Activated T-helper 2 cell treated with anti-CD3 and anti-CD28 coated beads, Interferon-gamma antibody, Interleukin-2, Interleukin-4, amounts not matched to agents 10 μg/mL and 5 μg/mL and 100 μg/mL, durations not matched to agents 14 hours and 24 hours and 36 hours (primary cell): ENCODE data around the gene TMEM198. TPM values are rescaled to one million over a fixed set of nuclear protein-coding genes. Genes with fewer than 3 reads are reported as not detected.

ENCODE experiments used
- DNase-seq: peaks from one replicate; pipeline ENCODE4 v3.0.0; 2021; ENCODE audit warnings: low spot score
- H3K27ac Mint-ChIP-seq: one replicate; pipeline ENCODE4 v1.8.0; 2021; ENCODE audit warnings: mixed read lengths
- H3K27me3 Mint-ChIP-seq: one replicate; pipeline ENCODE4 v1.8.0; 2021; ENCODE audit warnings: low read depth, mixed read lengths
- H3K36me3 Mint-ChIP-seq: one replicate; pipeline ENCODE4 v1.8.0; 2021; ENCODE audit warnings: low read depth, mixed read lengths
- H3K4me1 Mint-ChIP-seq: one replicate; pipeline ENCODE4 v1.8.0; 2021; ENCODE audit warnings: low read depth, mixed read lengths
- H3K4me3 Mint-ChIP-seq: one replicate; pipeline ENCODE4 v1.8.0; 2021; ENCODE audit warnings: low read depth, mild to moderate bottlenecking, moderate library complexity, mixed read lengths
- H3K9me3 Mint-ChIP-seq: one replicate; pipeline ENCODE4 v1.8.0; 2021; ENCODE audit warnings: mixed read lengths
- intact Hi-C: fragments of 100-400 bp; cut with micrococcal nuclease; formaldehyde crosslinking; loops from one replicate; pipeline ENCODE4 v1.15.1; 2023
- total RNA-seq: library from RNA; stranded (reverse); gene quantifications from 2 replicates; pipeline ENCODE4 v1.2.3, GENCODE V29; 2022

The TMEM198 gene
- total RNA-seq, 1 donor from 2014 or later = 4.9 TPM

- Mint-ChIP-seq H3K4me1 (peaks cover 2% of the 10 kb centered on the region), H3K36me3 (no peaks in the 10 kb centered on the region), H3K4me3 (no peak overlapping the region), H3K27ac (no peak overlapping the region), H3K27me3 (peaks cover 69% of the 10 kb centered on the region), H3K9me3 (no peaks in the 10 kb centered on the region)
- intact Hi-C loops = no loop called here
- no peak for DNase-seq
Measured at GRCh38 chr2:219523031-219523671, 20.7 kb upstream of the TMEM198 start.

GRCh38 chr2:219524817-219525216, 19.0 kb upstream of the TMEM198 start:
- Mint-ChIP-seq H3K27ac (no peak overlapping the region), H3K27me3 (peaks cover 75% of the 10 kb centered on the region), H3K9me3 (no peaks in the 10 kb centered on the region), H3K4me1 (peaks cover 2% of the 10 kb centered on the region), H3K4me3 (no peak overlapping the region), H3K36me3 (no peaks in the 10 kb centered on the region)
- intact Hi-C loops = no loop called here
- no peak for DNase-seq

GRCh38 chr2:219525533-219526232, 18.1 kb upstream of the TMEM198 start:
- peaks cover 2% of the 10 kb centered on the region for H3K4me1 Mint-ChIP-seq
- no peaks in the 10 kb centered on the region for H3K36me3 Mint-ChIP-seq
- H3K27ac Mint-ChIP-seq = no peak overlapping the region
- peaks cover 77% of the 10 kb centered on the region for H3K27me3 Mint-ChIP-seq
- intact Hi-C loops = no loop called here
- DNase-seq = no peak
- H3K4me3 Mint-ChIP-seq = no peak overlapping the region
- H3K9me3 Mint-ChIP-seq = no peaks in the 10 kb centered on the region

GRCh38 chr2:219526320-219527075, 17.3 kb upstream of the TMEM198 start:
- Mint-ChIP-seq H3K4me1 (peaks cover 2% of the 10 kb centered on the region), H3K36me3 (no peaks in the 10 kb centered on the region), H3K27me3 (peaks cover 73% of the 10 kb centered on the region), H3K4me3 (no peak overlapping the region), H3K9me3 (no peaks in the 10 kb centered on the region), H3K27ac (no peak overlapping the region)
- no peak for DNase-seq
- intact Hi-C loops = no loop called here

- peaks cover 68% of the 10 kb centered on the region for H3K27me3 Mint-ChIP-seq
- H3K4me1 Mint-ChIP-seq = peaks cover 1% of the 10 kb centered on the region
- no peaks in the 10 kb centered on the region for H3K36me3 Mint-ChIP-seq
- H3K27ac Mint-ChIP-seq = no peak overlapping the region
- no peak for DNase-seq
- no peak overlapping the region for H3K4me3 Mint-ChIP-seq
- H3K9me3 Mint-ChIP-seq = no peaks in the 10 kb centered on the region
- intact Hi-C loops = no loop called here
Measured at GRCh38 chr2:219527076-219527394, 16.8 kb upstream of the TMEM198 start.

GRCh38 chr2:219527472-219527871, 16.4 kb upstream of the TMEM198 start:
- H3K36me3 Mint-ChIP-seq = no peaks in the 10 kb centered on the region
- no peaks in the 10 kb centered on the region for H3K4me1 Mint-ChIP-seq
- intact Hi-C loops = no loop called here
- peaks cover 66% of the 10 kb centered on the region for H3K27me3 Mint-ChIP-seq
- no peak overlapping the region for H3K27ac Mint-ChIP-seq
- no peak overlapping the region for H3K4me3 Mint-ChIP-seq
- H3K9me3 Mint-ChIP-seq = no peaks in the 10 kb centered on the region
- no peak for DNase-seq

- Mint-ChIP-seq H3K4me1 (no peaks in the 10 kb centered on the region), H3K9me3 (no peaks in the 10 kb centered on the region), H3K27me3 (peaks cover 44% of the 10 kb centered on the region), H3K4me3 (no peak overlapping the region), H3K36me3 (no peaks in the 10 kb centered on the region), H3K27ac (no peak overlapping the region)
- intact Hi-C loops = loop anchor here (1.0 kb wide), 5 partner anchors 21 to 127 kb away; no protein-coding TSS in a partner anchor
- peak; percentile 75 for DNase-seq
Measured at GRCh38 chr2:219530048-219530963, 13.5 kb upstream of the TMEM198 start.

GRCh38 chr2:219531639-219532377, 12.0 kb upstream of the TMEM198 start:
- Mint-ChIP-seq H3K9me3 (no peaks in the 10 kb centered on the region), H3K27ac (no peak overlapping the region), H3K4me1 (no peaks in the 10 kb centered on the region), H3K4me3 (no peak overlapping the region), H3K27me3 (peaks cover 33% of the 10 kb centered on the region), H3K36me3 (no peaks in the 10 kb centered on the region)
- intact Hi-C loops = no loop called here
- no peak for DNase-seq

- no peaks in the 10 kb centered on the region for H3K4me1 Mint-ChIP-seq
- intact Hi-C loops = no loop called here
- no peaks in the 10 kb centered on the region for H3K9me3 Mint-ChIP-seq
- no peaks in the 10 kb centered on the region for H3K36me3 Mint-ChIP-seq
- no peak for DNase-seq
- H3K4me3 Mint-ChIP-seq = no peak overlapping the region
- H3K27ac Mint-ChIP-seq = no peak overlapping the region
- H3K27me3 Mint-ChIP-seq = peaks cover 32% of the 10 kb centered on the region
Measured at GRCh38 chr2:219532378-219532649, 11.5 kb upstream of the TMEM198 start.

GRCh38 chr2:219533930-219534661, 9.7 kb upstream of the TMEM198 start:
- H3K36me3 Mint-ChIP-seq = peaks cover 4% of the 10 kb centered on the region
- H3K27ac Mint-ChIP-seq = no peak overlapping the region
- intact Hi-C loops = no loop called here
- no peak for DNase-seq
- H3K4me1 Mint-ChIP-seq = no peaks in the 10 kb centered on the region
- H3K4me3 Mint-ChIP-seq = no peak overlapping the region
- H3K27me3 Mint-ChIP-seq = peaks cover 18% of the 10 kb centered on the region
- H3K9me3 Mint-ChIP-seq = no peaks in the 10 kb centered on the region

- no peak for DNase-seq
- peaks cover 1% of the 10 kb centered on the region for H3K4me1 Mint-ChIP-seq
- H3K9me3 Mint-ChIP-seq = no peaks in the 10 kb centered on the region
- no peaks in the 10 kb centered on the region for H3K27me3 Mint-ChIP-seq
- intact Hi-C loops = no loop called here
- peaks cover 14% of the 10 kb centered on the region for H3K36me3 Mint-ChIP-seq
- H3K4me3 Mint-ChIP-seq = no peak overlapping the region
- H3K27ac Mint-ChIP-seq = no peak overlapping the region
Measured at GRCh38 chr2:219536425-219536824, 7.4 kb upstream of the TMEM198 start.

- intact Hi-C loops = no loop called here
- H3K27ac Mint-ChIP-seq = no peak overlapping the region
- DNase-seq = no peak
- H3K9me3 Mint-ChIP-seq = no peaks in the 10 kb centered on the region
- H3K4me1 Mint-ChIP-seq = peaks cover 2% of the 10 kb centered on the region
- no peaks in the 10 kb centered on the region for H3K27me3 Mint-ChIP-seq
- H3K36me3 Mint-ChIP-seq = peaks cover 15% of the 10 kb centered on the region
- H3K4me3 Mint-ChIP-seq = no peak overlapping the region
Measured at GRCh38 chr2:219536967-219537366, 6.9 kb upstream of the TMEM198 start.
